GM12878 (cell line): ENCODE measurements around the gene FAM83D. TPM values are rescaled to one million over a fixed set of nuclear protein-coding genes. Genes with fewer than 3 reads are reported as not detected.

ENCODE experiments used
- ATAC-seq: fragments of 200-7000 bp; cut with Tn5 transposase; 3 replicates; pipeline ENCODE4 v1.9.1; 2020; ENCODE audit warnings: mild to moderate bottlenecking, moderate library complexity
- BruUV-seq: library from RNA; stranded (reverse); fragments of 400-500 nt; replicated peaks from 2 replicates; lab custom pipeline; 2021; lab: Mats Ljungman, UMichigan
- CTCF ChIA-PET: fragments of 300-600 bp; sonication (Branson Sonifier 250); formaldehyde crosslinking; extraction: SDS; loops from one replicate; lab custom pipeline; 2021; ENCODE audit warnings: inconsistent platforms; lab: Yijun Ruan, JAX
- POLR2A ChIA-PET: fragments of 350-600 bp; formaldehyde crosslinking; extraction: SDS; loops from one replicate; lab custom pipeline; 2021; ENCODE audit warnings: inconsistent platforms; lab: Charles Lee
- RAD21 ChIA-PET: fragments of 300-600 bp; sonication (Branson Sonifier 250); formaldehyde crosslinking; loops from one replicate; lab custom pipeline; 2023; ENCODE audit warnings: antibody characterized with exemption; ENCODE audit not compliant: unreplicated experiment; lab: Charles Lee
- SMC1A ChIA-PET: fragments of 300-600 bp; sonication (Branson Sonifier 250); formaldehyde crosslinking; loops from one replicate; lab custom pipeline; 2023; ENCODE audit not compliant: unreplicated experiment, uncharacterized antibody; lab: Charles Lee
- DNase-seq: peaks from one replicate; pipeline ENCODE4 v3.0.0-alpha.2; 2011; ENCODE audit warnings: low read depth, low spot score
- FAIRE-seq: peaks from 3 replicates; lab custom pipeline; 2011; peaks lifted over from hg19 to GRCh38; lab: Jason Lieb, UNC
- H2AFZ ChIP-seq: 2 replicates; pipeline ENCODE4 v1.6.0; 2011; ENCODE audit warnings: low read depth, low read length, control low read depth; ENCODE audit not compliant: control insufficient read depth
- H3K27ac ChIP-seq: 2 replicates; pipeline ENCODE4 v1.5.1; 2011; ENCODE audit warnings: control low read depth; ENCODE audit not compliant: control insufficient read depth, insufficient read depth
- H3K27me3 ChIP-seq, 2 experiments: replicated peaks in 1 of 2; 2 replicates each; pipeline versions ENCODE4 v1.6.0 to v1.6.1; 2011; ENCODE audit warnings: low read length in 1 of 2; ENCODE audit not compliant: control insufficient read depth in 2 of 2, insufficient read depth in 2 of 2
- H3K36me3 ChIP-seq, 2 experiments: 2 replicates each; pipeline ENCODE4 v1.5.1; 2011; ENCODE audit warnings: low read length in 1 of 2; ENCODE audit not compliant: control insufficient read depth in 2 of 2, insufficient read depth in 2 of 2
- H3K4me1 ChIP-seq: 2 replicates; pipeline ENCODE4 v1.6.1; 2011; ENCODE audit warnings: mild to moderate bottlenecking, low read length, moderate library complexity, mixed read lengths; ENCODE audit not compliant: control insufficient read depth, insufficient read depth
- H3K4me2 ChIP-seq: 2 replicates; pipeline ENCODE4 v1.6.0; 2011; ENCODE audit warnings: control low read depth; ENCODE audit not compliant: control insufficient read depth, insufficient read depth
- H3K4me3 ChIP-seq: fragments of 200-600 bp; sonication (generic); 2 replicates; pipeline ENCODE4 v1.5.1; 2016
- H3K79me2 ChIP-seq: 2 replicates; pipeline ENCODE4 v1.6.0; 2011; ENCODE audit warnings: low read length; ENCODE audit not compliant: control insufficient read depth, insufficient read depth
- H3K9ac ChIP-seq: 2 replicates; pipeline ENCODE4 v1.8.0; 2011; ENCODE audit warnings: low read length, control low read depth, mixed read lengths; ENCODE audit not compliant: control insufficient read depth, insufficient read depth
- H3K9me3 ChIP-seq: replicated peaks from 3 replicates; pipeline ENCODE4 v1.5.1; 2011; ENCODE audit warnings: mild to moderate bottlenecking, low read length; ENCODE audit not compliant: control insufficient read depth, insufficient read depth
- H4K20me1 ChIP-seq: 2 replicates; pipeline ENCODE4 v1.6.0; 2011; ENCODE audit not compliant: control insufficient read depth, insufficient read depth
- ASH2L ChIP-seq: fragments of 300-600, 200-600 bp; sonication (generic); IDR thresholded peaks from 2 replicates; pipeline ENCODE4 v1.6.1; 2017; ENCODE audit warnings: low read depth, mild to moderate bottlenecking, borderline replicate concordance
- BRCA1 ChIP-seq: IDR thresholded peaks from 2 replicates; pipeline ENCODE4 v1.6.1; 2011; ENCODE audit warnings: low read depth, low read length, improper control_type of control experiment
- DPF2 ChIP-seq: fragments of 450-650 bp; IDR thresholded peaks from 2 replicates; pipeline ENCODE4 v1.6.1; 2017; ENCODE audit warnings: mild to moderate bottlenecking
- EP300 ChIP-seq, 2 experiments: fragments of 150-350 bp in 1 of 2; IDR thresholded peaks; 2 replicates each; pipeline ENCODE4 v1.6.1; 2011 to 2012; ENCODE audit warnings: low read depth in 2 of 2, low read length in 2 of 2, borderline replicate concordance in 1 of 2, improper control_type of control experiment in 1 of 2, inconsistent platforms in 1 of 2; ENCODE audit not compliant: control insufficient read depth in 1 of 2
- IKZF1 ChIP-seq: fragments of 450-650 bp; conservative IDR thresholded peaks from 2 replicates; pipeline ENCODE4 v1.6.1; 2017; ENCODE audit warnings: antibody characterized with exemption, mild to moderate bottlenecking
- IKZF2 ChIP-seq, 2 experiments: fragments of 450-650 bp; IDR thresholded peaks; 2 replicates each; pipeline ENCODE4 v1.6.1; 2017; ENCODE audit warnings: mild to moderate bottlenecking in 2 of 2, moderate library complexity in 2 of 2
- ZNF384 ChIP-seq: IDR thresholded peaks from 2 replicates; pipeline ENCODE4 v1.6.1; 2012; ENCODE audit warnings: low read depth, mild to moderate bottlenecking, low read length, improper control_type of control experiment, borderline replicate concordance
- WGBS: methylation state at CpG from one replicate; pipeline ENCODE4 v1.1.6; 2016; ENCODE audit warnings: low lambda C conversion rate; ENCODE audit not compliant: insufficient replicate concordance, insufficient coverage; ENCODE audit errors: missing lambda C conversion rate; 5-methylcytosine and 5-hydroxymethylcytosine counted together
- in situ Hi-C: fragments of 300-500 bp; cut with MboI; formaldehyde crosslinking; loops from 9 replicates; pipeline ENCODE4 v1.14.3; 2018; ENCODE audit warnings: mixed read lengths
- intact Hi-C: fragments of 100-400 bp; cut with micrococcal nuclease; formaldehyde crosslinking; loops from one replicate; pipeline ENCODE4 v1.14.2; 2022; ENCODE audit not compliant: unreplicated experiment
- polyA plus RNA-seq, 11 experiments: library from polyadenylated mRNA; depleted of rRNA in 4 of 11; unstranded in 6 of 11; stranded (reverse) in 5 of 11; fragments of >200 nt; fragmentation: Nextera tagmentation in 4 of 11; fragmentation: Illumina TruSeq in 1 of 11; extraction: Ambion mirVana in 4 of 11; extraction: Trizol in 1 of 11; gene quantifications; 1 replicate in 1 of 11; 2 replicates in 10 of 11; pipeline versions ENCODE4 v1.2.1 to v1.2.3, GENCODE V29; 2011 to 2016; ENCODE audit warnings: inconsistent platforms in 2 of 11, missing spikeins in 2 of 11, low read depth in 1 of 11
- total RNA-seq, 4 experiments: library from RNA; depleted of rRNA in 3 of 4; stranded (reverse); fragments of >200 nt in 3 of 4; fragmentation: Illumina TruSeq in 1 of 4; extraction: Trizol in 1 of 4; gene quantifications; 2 replicates each; pipeline versions ENCODE4 v1.2.1 to v1.2.3, GENCODE V29; 2013 to 2021
- TF ChIP-seq, protein P1 (sequence below): IDR thresholded peaks from 2 replicates; pipeline ENCODE4 v1.6.1; 2012; ENCODE audit warnings: improper control_type of control experiment, low read depth, low read length; ENCODE audit not compliant: insufficient replicate concordance

Gene FAM83D
- total and polyA plus RNA-seq, 10 of the 15 experiments (the other 5 are each of a cell fraction or from before 2014, with no cell fraction given): 4.5 to 34.8 (median 19.2) TPM

GRCh38 chr20:38973107-38973506, 46.9 kb downstream of the FAM83D start (continued):
- TF ChIP-seq ASH2L (no peak), IKZF1 (no peak)

DNA sequence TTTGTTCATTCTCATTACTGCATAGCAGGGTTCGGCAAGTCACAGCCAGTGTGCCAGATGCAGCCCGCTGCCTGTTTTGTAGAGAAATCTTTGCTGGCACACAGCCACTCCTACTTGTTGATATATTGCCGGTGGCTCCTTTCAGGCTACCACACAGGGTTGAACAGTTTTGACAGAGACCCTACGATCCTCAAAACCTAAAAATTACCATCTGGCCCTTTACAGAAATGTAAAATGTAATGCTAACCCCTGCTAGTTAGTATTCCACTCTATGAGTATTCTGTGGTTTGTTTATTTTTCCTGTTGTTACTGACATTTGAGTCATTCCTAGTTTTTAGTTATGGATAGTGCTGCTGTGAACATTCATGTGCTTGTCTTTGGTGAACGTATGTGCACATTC, 47.4 kb downstream of the FAM83D start:
- DNase-seq (no peak), ATAC-seq (no peak), FAIRE-seq (no peak)
- no TSS peak for BruUV-seq
- H4K20me1 ChIP-seq: no peaks in the 10 kb centered on the region
- in situ Hi-C loops (no loop called here), intact Hi-C loops (no loop called here)
- no peak for TF ChIP-seq IKZF2 (IDR thresholded peaks at IDR 0.05)
- no peaks in the 10 kb centered on the region for H3K4me1 ChIP-seq
- H3K4me3 ChIP-seq: no peak overlapping the region
- WGBS: 71% methylated on average over 5 of the region's 5 CpGs
- CTCF ChIA-PET: interaction anchor here (0.9 to 1.0 kb wide), 3 partner anchors 8 to 25 kb away, joined by 3 to 4 read pairs (median 3); no protein-coding TSS in a partner anchor
- peaks cover 0 to 16% of the 10 kb centered on the region in 2 experiments; a peak in 2 of 4 replicates for H3K36me3 ChIP-seq
- no peak overlapping the region for H3K9ac ChIP-seq
- H3K27me3 ChIP-seq: no peaks in the 10 kb centered on the region
- H3K27ac ChIP-seq: peak overlapping the region; percentile 26
- no peak overlapping the region for H3K4me2 ChIP-seq
- no peak overlapping the region for H2AFZ ChIP-seq
- RAD21 ChIA-PET: interaction anchor here (1.4 to 1.8 kb wide), 2 partner anchors 10 to 76 kb away, joined by 3 to 11 read pairs; no protein-coding TSS in a partner anchor
- SMC1A ChIA-PET: interaction anchor here (1.2 to 16.7 kb wide), 3 partner anchors 11 to 48 kb away, joined by 3 to 237 read pairs (median 28); partner anchors contain the start of gene DHX35
- POLR2A ChIA-PET: interaction anchor here (0.6 to 5.1 kb wide), 2 partner anchors 11 to 12 kb away, joined by 3 to 23 read pairs; partner anchors contain the start of gene DHX35
- H3K79me2 ChIP-seq: no peaks in the 10 kb centered on the region
- H3K9me3 ChIP-seq: no peaks in the 10 kb centered on the region

- in situ Hi-C loops (no loop called here), intact Hi-C loops (no loop called here)
- peak; percentile 51 for ATAC-seq
- Histone ChIP-seq H3K9me3 (no peaks in the 10 kb centered on the region), H3K4me3 (no peak overlapping the region), H3K79me2 (no peaks in the 10 kb centered on the region), H2AFZ (no peak overlapping the region), H4K20me1 (no peaks in the 10 kb centered on the region), H3K9ac (no peak overlapping the region), H3K27ac (no peak overlapping the region), H3K27me3 (no peaks in the 10 kb centered on the region), H3K4me2 (no peak overlapping the region), H3K4me1 (no peaks in the 10 kb centered on the region), H3K36me3 (peaks cover 0 to 7% of the 10 kb centered on the region in 2 experiments; a peak in 2 of 4 replicates)
- CTCF ChIA-PET: interaction anchor here (1.0 kb wide), 1 partner anchor 9 kb away, joined by 3 read pairs; no protein-coding TSS in a partner anchor
- SMC1A ChIA-PET: interaction anchor here (1.0 to 16.7 kb wide), 3 partner anchors 9 to 22 kb away, joined by 4 to 237 read pairs (median 6); no protein-coding TSS in a partner anchor
- BruUV-seq: no TSS peak
- 77% methylated on average over 2 of the region's 2 CpGs for WGBS
- POLR2A ChIA-PET: interaction anchor here (1.2 to 5.1 kb wide), 2 partner anchors 10 to 13 kb away, joined by 3 to 23 read pairs; partner anchors contain the start of gene DHX35
- no peak for DNase-seq
- RAD21 ChIA-PET: interaction anchor here (1.0 kb wide), 1 partner anchor 14 kb away, joined by 4 read pairs; the partner anchor contains the start of gene DHX35
- FAIRE-seq: no peak
- no peak for TF ChIP-seq ZNF384
- TF ChIP-seq EP300 (IDR thresholded peaks at IDR 0.05; ENCODE audit: borderline replicate concordance in 1 of 2, control insufficient read depth in 1 of 2, low read depth in 2 of 2, low read length in 2 of 2): no peak
- TF ChIP-seq BRCA1: no peak
- TF ChIP-seq, protein P1, sequence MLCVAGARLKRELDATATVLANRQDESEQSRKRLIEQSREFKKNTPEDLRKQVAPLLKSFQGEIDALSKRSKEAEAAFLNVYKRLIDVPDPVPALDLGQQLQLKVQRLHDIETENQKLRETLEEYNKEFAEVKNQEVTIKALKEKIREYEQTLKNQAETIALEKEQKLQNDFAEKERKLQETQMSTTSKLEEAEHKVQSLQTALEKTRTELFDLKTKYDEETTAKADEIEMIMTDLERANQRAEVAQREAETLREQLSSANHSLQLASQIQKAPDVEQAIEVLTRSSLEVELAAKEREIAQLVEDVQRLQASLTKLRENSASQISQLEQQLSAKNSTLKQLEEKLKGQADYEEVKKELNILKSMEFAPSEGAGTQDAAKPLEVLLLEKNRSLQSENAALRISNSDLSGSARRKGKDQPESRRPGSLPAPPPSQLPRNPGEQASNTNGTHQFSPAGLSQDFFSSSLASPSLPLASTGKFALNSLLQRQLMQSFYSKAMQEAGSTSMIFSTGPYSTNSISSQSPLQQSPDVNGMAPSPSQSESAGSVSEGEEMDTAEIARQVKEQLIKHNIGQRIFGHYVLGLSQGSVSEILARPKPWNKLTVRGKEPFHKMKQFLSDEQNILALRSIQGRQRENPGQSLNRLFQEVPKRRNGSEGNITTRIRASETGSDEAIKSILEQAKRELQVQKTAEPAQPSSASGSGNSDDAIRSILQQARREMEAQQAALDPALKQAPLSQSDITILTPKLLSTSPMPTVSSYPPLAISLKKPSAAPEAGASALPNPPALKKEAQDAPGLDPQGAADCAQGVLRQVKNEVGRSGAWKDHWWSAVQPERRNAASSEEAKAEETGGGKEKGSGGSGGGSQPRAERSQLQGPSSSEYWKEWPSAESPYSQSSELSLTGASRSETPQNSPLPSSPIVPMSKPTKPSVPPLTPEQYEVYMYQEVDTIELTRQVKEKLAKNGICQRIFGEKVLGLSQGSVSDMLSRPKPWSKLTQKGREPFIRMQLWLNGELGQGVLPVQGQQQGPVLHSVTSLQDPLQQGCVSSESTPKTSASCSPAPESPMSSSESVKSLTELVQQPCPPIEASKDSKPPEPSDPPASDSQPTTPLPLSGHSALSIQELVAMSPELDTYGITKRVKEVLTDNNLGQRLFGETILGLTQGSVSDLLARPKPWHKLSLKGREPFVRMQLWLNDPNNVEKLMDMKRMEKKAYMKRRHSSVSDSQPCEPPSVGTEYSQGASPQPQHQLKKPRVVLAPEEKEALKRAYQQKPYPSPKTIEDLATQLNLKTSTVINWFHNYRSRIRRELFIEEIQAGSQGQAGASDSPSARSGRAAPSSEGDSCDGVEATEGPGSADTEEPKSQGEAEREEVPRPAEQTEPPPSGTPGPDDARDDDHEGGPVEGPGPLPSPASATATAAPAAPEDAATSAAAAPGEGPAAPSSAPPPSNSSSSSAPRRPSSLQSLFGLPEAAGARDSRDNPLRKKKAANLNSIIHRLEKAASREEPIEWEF: no peak
- TF ChIP-seq DPF2: no peak
Measured at GRCh38 chr20:38975539-38976120, 49.4 kb downstream of the FAM83D start.
